HCT116 (cell line): ENCODE data around the gene CADPS2. TPM values are rescaled to one million over a fixed set of nuclear protein-coding genes. Genes with fewer than 3 reads are reported as not detected.

Experiments
- ATAC-seq: fragments of 200-7000 bp; cut with Tn5 transposase; 2 replicates; pipeline ENCODE4 v1.9.1; 2020; ENCODE audit warnings: mild to moderate bottlenecking, moderate library complexity
- BruUV-seq: library from RNA; stranded (reverse); fragments of 400-500 nt; replicated peaks from 2 replicates; lab custom pipeline; 2021; lab: Mats Ljungman, UMichigan
- CTCF ChIA-PET: fragments of 300-600 bp; sonication (Branson Sonifier 250); formaldehyde crosslinking; loops from one replicate; lab custom pipeline; 2021; ENCODE audit warnings: antibody characterized with exemption; lab: Charles Lee
- POLR2A ChIA-PET: fragments of 300-600, 350-600 bp; sonication (Branson Sonifier 250); formaldehyde crosslinking; loops from one replicate; lab custom pipeline; 2021; ENCODE audit warnings: antibody characterized with exemption; lab: Charles Lee
- RAD21 ChIA-PET, 2 experiments: fragments of 300-600 bp; sonication (Branson Sonifier 250); formaldehyde crosslinking; loops; one replicate each; lab custom pipeline; 2023; ENCODE audit warnings: low total read pairs in 2 of 2; ENCODE audit not compliant: uncharacterized antibody in 2 of 2, unreplicated experiment in 2 of 2, low non-redundant PET in 1 of 2; lab: Charles Lee
- DNase-seq: peaks from one replicate; pipeline ENCODE4 v3.0.0-alpha.2; 2010; ENCODE audit warnings: low read depth, low spot score
- H2AFZ ChIP-seq: fragments of 200-600 bp; shearing (Covaris generic), sonication (generic); 2 replicates; pipeline ENCODE4 v1.6.1; 2017; ENCODE audit warnings: low read depth, mixed run types, mixed read lengths, antibody characterized with exemption, low read length; ENCODE audit not compliant: poor library complexity, severe bottlenecking
- H3K27ac ChIP-seq: 2 replicates; pipeline ENCODE4 v1.5.1; 2012; ENCODE audit warnings: low read depth, low read length
- H3K27me3 ChIP-seq: fragments of 200-600 bp; sonication (generic); 2 replicates; pipeline ENCODE4 v1.6.1; 2016; ENCODE audit warnings: mixed run types, low read length, mixed read lengths; ENCODE audit not compliant: insufficient read depth
- H3K36me3 ChIP-seq, 2 experiments: fragments of 200-500 bp in 1 of 2; fragments of 200-600 bp in 1 of 2; sonication (Bioruptor generic) in 1 of 2; sonication (generic) in 1 of 2; 2 replicates each; pipeline versions ENCODE4 v1.5.1 to v1.6.1; 2014 to 2016; ENCODE audit warnings: low read length in 2 of 2, inconsistent platforms in 1 of 2, mixed read lengths in 1 of 2, mixed run types in 1 of 2; ENCODE audit not compliant: insufficient read depth in 2 of 2, control insufficient read depth in 1 of 2
- H3K4me1 ChIP-seq, 2 experiments: fragments of 200-600 bp in 1 of 2; sonication (generic) in 1 of 2; 2 replicates each; pipeline versions ENCODE4 v1.5.1 to v1.6.1; 2012 to 2017; ENCODE audit warnings: low read length in 2 of 2, inconsistent platforms in 1 of 2, mild to moderate bottlenecking in 1 of 2, mixed read lengths in 1 of 2, mixed run types in 1 of 2, moderate library complexity in 1 of 2; ENCODE audit not compliant: insufficient read depth in 2 of 2, control insufficient read depth in 1 of 2
- H3K4me2 ChIP-seq: fragments of 200-600 bp; sonication (generic); 2 replicates; pipeline ENCODE4 v1.6.1; 2017; ENCODE audit warnings: mixed run types, low read length, mixed read lengths
- H3K4me3 ChIP-seq, 2 experiments: fragments of 200-600 bp in 1 of 2; sonication (generic) in 1 of 2; replicated peaks in 1 of 2; 2 replicates each; pipeline ENCODE4 v1.5.1; 2011 to 2016; ENCODE audit warnings: low read length in 2 of 2, control low read depth in 1 of 2, low read depth in 1 of 2, mild to moderate bottlenecking in 1 of 2, mixed read lengths in 1 of 2, mixed run types in 1 of 2
- H3K79me2 ChIP-seq: fragments of 200-600 bp; sonication (generic); 2 replicates; pipeline ENCODE4 v1.6.1; 2017; ENCODE audit warnings: mild to moderate bottlenecking, mixed run types, low read length, moderate library complexity, mixed read lengths; ENCODE audit not compliant: insufficient read depth
- H3K9ac ChIP-seq: fragments of 200-600 bp; sonication (generic); 2 replicates; pipeline ENCODE4 v1.6.1; 2016; ENCODE audit warnings: low read length, mixed read lengths
- H3K9me2 ChIP-seq: fragments of 200-600 bp; sonication (generic), shearing (Covaris generic); 2 replicates; pipeline ENCODE4 v1.6.1; 2017; ENCODE audit warnings: mixed run types, mild to moderate bottlenecking, moderate library complexity; ENCODE audit not compliant: insufficient read depth
- H3K9me3 ChIP-seq, 2 experiments: fragments of 200-500 bp in 1 of 2; fragments of 200-600 bp in 1 of 2; sonication (Bioruptor generic) in 1 of 2; sonication (generic) in 1 of 2; 2 replicates each; pipeline ENCODE4 v1.6.1; 2014 to 2017; ENCODE audit warnings: low read length in 2 of 2, mixed read lengths in 2 of 2, inconsistent platforms in 1 of 2, low read depth in 1 of 2, mild to moderate bottlenecking in 1 of 2, mixed run types in 1 of 2, moderate library complexity in 1 of 2; ENCODE audit not compliant: control insufficient read depth in 1 of 2, insufficient read depth in 1 of 2
- H4K20me1 ChIP-seq: fragments of 200-600 bp; sonication (generic), shearing (Covaris generic); 2 replicates; pipeline ENCODE4 v1.6.1; 2017; ENCODE audit warnings: mixed run types, mild to moderate bottlenecking, moderate library complexity; ENCODE audit not compliant: insufficient read depth
- CBX3 ChIP-seq: IDR thresholded peaks from 2 replicates; pipeline ENCODE4 v1.6.1; 2012; ENCODE audit warnings: low read depth
- ELF1 ChIP-seq: IDR thresholded peaks from 2 replicates; pipeline ENCODE4 v1.6.1; 2012; ENCODE audit warnings: low read depth, borderline replicate concordance
- EZH2phosphoT487 ChIP-seq: fragments of 200-600 bp; IDR thresholded peaks from 2 replicates; pipeline ENCODE4 v1.6.1; 2018; ENCODE audit warnings: antibody characterized with exemption, borderline replicate concordance
- TCF7L2 ChIP-seq: IDR thresholded peaks from 2 replicates; pipeline ENCODE4 v1.7.0; 2011; ENCODE audit warnings: borderline replicate concordance, inconsistent platforms; ENCODE audit not compliant: insufficient read depth, insufficient read length; ENCODE audit errors: extremely low read depth
- YY1 ChIP-seq: IDR thresholded peaks from 2 replicates; pipeline ENCODE4 v1.6.1; 2011; ENCODE audit warnings: low read length, low read depth, moderate library complexity, mild to moderate bottlenecking; ENCODE audit not compliant: insufficient replicate concordance; ENCODE audit errors: extremely low read depth
- ZNF274 ChIP-seq: fragments of 200-500 bp; sonication (Bioruptor generic); IDR thresholded peaks from 2 replicates; pipeline ENCODE4 v1.6.1; 2014; ENCODE audit warnings: mild to moderate bottlenecking, low read depth, low read length, inconsistent platforms
- intact Hi-C: fragments of 100-400 bp; cut with micrococcal nuclease; formaldehyde crosslinking; loops from 2 replicates; pipeline ENCODE4 v1.10.0; 2022
- total RNA-seq: library from RNA; stranded (reverse); gene quantifications from one replicate; pipeline ENCODE4 v1.2.1, GENCODE V29; 2021; ENCODE audit not compliant: unreplicated experiment
- TF ChIP-seq, protein P1 (sequence below): IDR thresholded peaks from 2 replicates; pipeline ENCODE4 v1.6.1; 2012

CADPS2 gene
- total RNA-seq, 1 experiment from 2014 or later, result 7.5 TPM

- RAD21 ChIA-PET, result no interaction called here
- DNase-seq (no peak), ATAC-seq (no peak)
- H2AFZ ChIP-seq, result no peak overlapping the region
- intact Hi-C loops, result no loop called here
- no peak overlapping the region for H3K4me3 ChIP-seq
- no peaks in the 10 kb centered on the region for H3K79me2 ChIP-seq
- CTCF ChIA-PET, result no interaction called here
- POLR2A ChIA-PET, result no interaction called here
- no peaks in the 10 kb centered on the region for H3K27me3 ChIP-seq
- H3K4me1 ChIP-seq, result no peaks in the 10 kb centered on the region
- no peak for TF ChIP-seq YY1
- TF ChIP-seq ELF1, result no peak
- TF ChIP-seq EZH2phosphoT487, result no peak
- no peak for TF ChIP-seq ZNF274
- TF ChIP-seq, protein P1, sequence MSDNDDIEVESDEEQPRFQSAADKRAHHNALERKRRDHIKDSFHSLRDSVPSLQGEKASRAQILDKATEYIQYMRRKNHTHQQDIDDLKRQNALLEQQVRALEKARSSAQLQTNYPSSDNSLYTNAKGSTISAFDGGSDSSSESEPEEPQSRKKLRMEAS, result no peak
- H3K9ac ChIP-seq, result no peak overlapping the region
- no peaks in the 10 kb centered on the region for H3K9me2 ChIP-seq
- H3K4me2 ChIP-seq, result no peak overlapping the region
- H3K9me3 ChIP-seq, result no peaks in the 10 kb centered on the region
- no peaks in the 10 kb centered on the region for H3K36me3 ChIP-seq
- H3K27ac ChIP-seq, result no peak overlapping the region
- H4K20me1 ChIP-seq, result no peaks in the 10 kb centered on the region
- no TSS peak for BruUV-seq
Observed at GRCh38 chr7:122402235-122402634, 484.0 kb downstream of the CADPS2 start.

GRCh38 chr7:122397381-122397780 lies 488.9 kb downstream of the CADPS2 start:
- RAD21 ChIA-PET, result no interaction called here
- POLR2A ChIA-PET, result no interaction called here
- CTCF ChIA-PET, result no interaction called here

More at GRCh38 chr7:122397381-122397780, 488.9 kb downstream of the CADPS2 start:
- no peak overlapping the region for H3K9ac ChIP-seq
- no peaks in the 10 kb centered on the region for H3K9me2 ChIP-seq
- no peaks in the 10 kb centered on the region for H4K20me1 ChIP-seq
- H3K36me3 ChIP-seq, result no peaks in the 10 kb centered on the region
- no TSS peak for BruUV-seq
- no peaks in the 10 kb centered on the region for H3K27me3 ChIP-seq
- H2AFZ ChIP-seq, result no peak overlapping the region
- intact Hi-C loops, result no loop called here
- no peak overlapping the region for H3K4me2 ChIP-seq
- no peak overlapping the region for H3K4me3 ChIP-seq
- no peaks in the 10 kb centered on the region for H3K9me3 ChIP-seq
- TF ChIP-seq TCF7L2 (no peak), CBX3 (no peak)
- no peaks in the 10 kb centered on the region for H3K4me1 ChIP-seq
- DNase-seq (no peak), ATAC-seq (no peak)
- H3K79me2 ChIP-seq, result no peaks in the 10 kb centered on the region
- H3K27ac ChIP-seq, result no peak overlapping the region
